ENCODE data around the gene IGF1R. TPM values are rescaled to one million over a fixed set of nuclear protein-coding genes. Genes with fewer than 3 reads are reported as not detected.
A peak's percentile ranks its signal among the peaks of the same experiment; 100 is the strongest.

Gene IGF1R
- total RNA-seq, 1 experiment from 2014 or later = 30.9 TPM

DNA sequence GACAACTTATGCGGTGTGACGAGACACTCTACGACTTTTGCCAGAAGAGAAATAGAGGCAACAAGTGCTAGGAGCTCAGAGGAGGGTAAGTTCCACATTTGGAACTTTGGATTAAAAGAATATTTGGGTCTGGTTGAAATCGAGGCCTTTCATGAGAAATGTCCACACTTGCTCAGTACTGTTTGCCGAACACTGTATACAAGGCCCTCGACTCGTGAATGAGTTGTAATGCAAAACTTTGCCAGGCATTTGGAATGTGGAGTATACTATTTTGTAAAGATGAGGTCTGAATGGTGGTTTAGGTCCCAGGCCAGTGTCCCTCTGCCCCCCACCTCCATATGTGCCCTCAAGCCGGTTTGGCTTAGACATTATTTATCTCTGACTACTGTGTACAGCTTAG, 73.9 kb downstream of the IGF1R start:
- no peak for DNase-seq (ENCODE audit: extremely low read depth, low read depth)

DNA sequence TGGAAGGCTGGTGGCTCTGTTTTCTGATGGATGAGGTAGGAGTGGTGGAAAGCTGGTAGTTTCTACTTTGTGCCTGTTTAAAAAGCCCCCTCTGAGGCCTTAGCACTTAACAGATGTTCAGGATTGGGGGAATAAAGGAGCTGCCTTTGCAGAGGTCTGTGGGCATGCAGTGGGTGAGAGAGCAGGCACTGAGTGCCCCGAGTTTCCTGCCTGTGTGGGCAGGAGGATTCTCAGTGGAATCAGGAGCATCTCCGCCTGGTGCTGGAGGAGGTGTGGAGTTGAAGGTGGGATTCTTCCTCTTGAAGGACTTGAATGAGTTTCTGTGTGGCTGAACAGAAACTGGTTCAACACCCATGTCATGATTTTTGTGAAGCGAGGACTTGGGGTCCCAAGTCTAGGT, 74.3 kb downstream of the IGF1R start:
- no peak for DNase-seq (ENCODE audit: extremely low read depth, low read depth)

DNA sequence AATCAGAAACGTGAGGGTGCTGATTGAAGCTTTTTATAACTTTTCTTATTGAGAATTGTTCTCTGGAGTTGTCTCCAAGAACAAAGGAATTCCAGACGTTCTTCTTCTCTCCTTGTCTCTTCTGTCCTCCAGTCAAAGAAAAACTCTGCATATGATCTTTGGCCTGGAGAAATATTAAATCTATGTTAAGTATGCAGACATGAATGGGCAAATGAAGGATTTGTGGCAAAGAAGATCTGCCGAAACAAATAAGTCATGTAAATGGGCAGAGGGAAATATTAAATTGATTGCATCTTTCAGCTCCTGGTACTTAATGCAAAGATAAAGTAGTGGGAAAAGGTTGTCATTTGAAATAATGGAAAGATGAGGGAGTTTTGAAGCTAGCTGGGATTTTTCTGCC, 74.9 kb downstream of the IGF1R start:
- no peak for DNase-seq (ENCODE audit: extremely low read depth, low read depth)

DNA sequence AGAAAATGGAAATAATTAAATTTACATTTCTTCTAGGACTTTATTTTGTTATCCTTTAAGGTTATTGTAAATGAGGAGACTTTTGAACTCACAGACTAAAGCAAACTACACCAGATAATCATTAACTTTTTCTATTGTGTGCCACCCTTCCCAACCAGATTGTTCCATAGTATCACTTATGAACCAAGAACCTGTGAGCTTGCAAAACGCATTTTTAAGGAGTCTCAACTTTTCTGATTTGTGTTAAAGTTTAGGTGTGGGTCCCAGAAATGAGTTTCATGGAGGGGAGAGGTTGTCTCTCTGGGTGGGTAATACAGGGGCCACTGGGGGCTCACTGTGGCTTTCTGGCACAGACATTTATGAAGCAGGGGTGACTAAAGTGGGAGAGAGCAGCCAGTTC, 75.7 kb downstream of the IGF1R start:
- DNase-seq (ENCODE audit: extremely low read depth, low read depth) = no peak

DNA sequence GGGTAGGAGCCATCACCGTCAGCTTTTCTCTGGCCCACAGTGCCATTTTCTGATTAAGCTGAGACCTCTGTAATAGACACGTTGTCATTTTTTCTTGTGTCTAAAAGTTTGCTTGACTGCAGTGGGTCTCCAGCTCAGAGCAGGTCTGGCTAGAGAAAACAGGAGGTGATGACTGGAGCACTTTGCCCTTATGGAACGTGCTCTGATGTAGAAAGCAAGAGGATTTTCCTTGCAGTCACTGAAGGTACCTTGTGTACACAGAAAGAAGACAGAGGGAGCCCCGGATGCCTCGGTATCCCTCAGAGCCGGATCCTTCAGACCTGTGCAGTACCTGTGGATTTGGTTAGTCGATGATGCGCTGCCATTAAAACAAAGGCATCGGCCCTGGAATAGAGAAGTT, 76.2 kb downstream of the IGF1R start:
- DNase-seq (ENCODE audit: extremely low read depth, low read depth) = no peak

DNA sequence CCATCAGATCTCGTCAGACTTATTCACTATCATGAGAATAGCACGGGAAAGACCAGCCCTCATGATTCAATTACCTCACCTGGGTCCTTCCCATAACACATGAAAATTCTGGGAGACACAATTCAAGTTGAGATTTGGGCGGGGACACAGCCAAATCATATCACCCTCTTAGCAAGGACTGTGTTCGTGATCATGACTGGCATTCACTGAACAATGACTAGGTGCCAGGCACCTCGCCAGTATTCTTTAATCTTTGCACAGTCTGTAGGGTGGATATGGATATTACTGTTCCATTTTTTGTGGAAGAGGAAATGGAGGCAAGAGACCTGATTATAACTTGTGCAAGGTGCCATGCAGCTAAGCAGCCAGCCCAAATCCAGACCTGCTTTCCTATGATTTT, 77.5 kb downstream of the IGF1R start:
- DNase-seq (ENCODE audit: extremely low read depth, low read depth) = no peak

DNA sequence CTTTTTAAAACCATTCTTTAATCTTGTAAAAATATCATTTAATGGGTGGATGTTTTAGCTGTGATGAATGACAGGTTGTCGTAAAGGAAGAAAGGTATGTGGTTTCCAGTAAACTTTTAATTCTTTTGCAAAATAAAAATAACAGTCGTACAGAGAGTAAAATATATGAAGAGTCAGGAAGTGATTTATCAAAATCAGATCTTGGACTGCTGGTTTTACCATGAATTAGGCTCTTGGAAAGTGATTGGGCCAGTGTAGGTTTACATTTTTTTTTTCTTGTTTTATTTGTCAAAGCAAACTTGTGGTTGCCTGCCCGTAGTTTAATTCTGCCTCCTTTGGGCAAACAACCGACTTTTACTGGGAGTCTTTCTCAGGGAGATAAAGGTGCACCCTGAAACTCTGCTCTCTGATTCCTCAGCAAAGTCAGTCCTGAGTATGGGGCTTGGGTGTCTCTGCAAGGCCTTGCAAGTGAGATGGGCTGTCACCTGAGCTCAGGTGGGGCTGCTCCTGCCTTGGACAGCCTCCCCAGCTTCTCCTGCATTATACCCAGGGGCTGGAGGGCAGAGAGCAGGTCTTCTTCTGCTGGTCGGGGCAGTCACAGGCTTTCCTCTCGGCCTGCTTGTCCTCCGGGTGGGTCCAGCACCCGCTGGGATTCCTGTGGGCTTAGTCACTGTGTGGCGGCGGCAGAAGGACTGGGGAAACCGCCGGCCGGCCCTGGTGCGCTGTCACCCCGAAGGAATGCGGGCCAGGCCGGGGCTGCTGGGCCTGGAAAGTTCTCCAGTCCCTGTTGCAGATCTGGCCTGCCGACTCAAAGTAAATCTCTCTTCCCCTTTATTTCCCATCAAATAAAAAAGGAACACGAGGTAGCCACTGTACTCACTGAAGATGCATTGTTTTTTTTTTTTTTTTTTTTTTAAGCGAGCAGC, 79.0 kb downstream of the IGF1R start:
- peak; percentile 80 for DNase-seq (ENCODE audit: extremely low read depth, low read depth)

DNA sequence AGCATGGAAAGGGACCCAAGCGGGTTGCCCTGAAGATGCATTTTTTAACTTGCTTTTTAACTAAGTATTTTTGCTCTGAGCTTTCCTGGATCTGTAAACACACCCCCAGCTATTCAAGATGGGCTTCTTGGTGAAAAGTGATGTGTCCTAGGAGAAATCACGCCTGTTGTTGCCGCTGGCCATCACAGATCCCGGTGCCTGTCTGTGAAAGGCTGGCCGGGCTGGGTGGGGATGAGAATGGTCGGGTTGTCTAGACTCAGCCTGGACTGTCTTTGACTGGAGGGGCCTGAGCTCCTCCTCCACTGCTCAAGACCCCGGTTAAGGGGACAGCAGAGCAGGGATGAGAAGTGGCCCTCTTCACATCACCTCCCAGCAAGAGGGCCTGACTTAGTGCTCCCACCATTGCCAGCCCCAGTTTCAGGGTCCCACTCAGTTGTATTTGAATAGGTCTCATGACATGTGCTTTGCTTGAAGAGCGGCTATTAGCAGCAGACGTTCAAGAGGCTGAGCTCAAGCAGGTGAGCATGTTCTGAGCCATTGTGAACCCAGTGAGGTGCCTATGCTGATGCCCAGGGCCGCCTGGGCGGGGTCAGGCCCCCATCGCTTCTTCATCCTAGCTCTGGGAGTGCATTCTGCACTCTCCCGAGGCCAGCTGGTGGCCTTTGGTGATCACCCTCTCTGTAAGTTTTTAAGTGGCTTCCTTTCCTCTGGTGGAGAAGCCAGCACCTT, 79.9 kb downstream of the IGF1R start:
- DNase-seq (ENCODE audit: extremely low read depth, low read depth) = no peak

DNA sequence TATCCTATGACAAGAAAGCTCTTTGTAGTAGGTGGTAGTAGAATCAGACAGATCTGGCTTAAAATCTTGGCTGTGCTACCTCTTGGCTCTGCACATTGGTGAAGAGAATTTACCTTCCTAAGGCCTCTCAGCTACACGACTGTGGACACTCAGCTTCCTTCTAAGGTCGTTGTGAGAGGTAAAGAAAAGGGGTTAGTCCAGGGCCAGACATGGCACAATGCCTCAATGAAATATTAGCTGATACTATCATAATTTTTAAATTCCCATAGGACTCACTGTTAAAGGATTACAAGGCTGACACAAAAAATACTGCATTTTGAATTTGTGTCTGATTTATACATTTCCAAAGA, 80.4 kb downstream of the IGF1R start:
- DNase-seq (ENCODE audit: extremely low read depth, low read depth) = no peak

DNA sequence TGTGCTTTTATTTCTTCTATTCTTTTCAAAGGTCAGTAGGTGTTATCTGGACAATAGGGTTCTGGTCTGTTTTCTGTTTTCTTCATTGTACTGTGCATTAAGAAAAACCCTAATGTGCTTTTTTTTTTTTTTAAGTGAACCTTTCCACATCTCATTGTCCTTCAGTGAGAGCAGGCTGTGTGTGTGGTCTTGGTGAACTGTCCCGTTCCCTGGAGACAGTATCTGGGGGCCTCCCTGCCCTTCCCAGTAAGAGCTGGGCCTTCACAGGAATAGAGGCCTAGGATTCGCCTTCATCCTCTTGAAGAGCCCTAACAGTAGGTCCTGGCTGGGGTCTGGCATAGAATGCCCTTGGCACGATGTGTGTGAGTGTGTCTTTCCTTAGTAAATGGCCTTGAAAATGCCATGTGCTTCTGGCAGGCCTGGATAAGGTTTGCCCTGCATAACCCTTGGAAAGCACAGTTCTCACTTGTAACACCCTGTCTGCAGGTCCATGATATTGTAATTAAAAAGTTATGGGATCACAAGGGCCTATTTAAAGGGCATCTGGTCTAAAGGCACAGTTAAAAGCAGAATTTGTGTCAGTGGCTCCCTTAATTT, 81.2 kb downstream of the IGF1R start:
- no peak for DNase-seq (ENCODE audit: extremely low read depth, low read depth)

DNA sequence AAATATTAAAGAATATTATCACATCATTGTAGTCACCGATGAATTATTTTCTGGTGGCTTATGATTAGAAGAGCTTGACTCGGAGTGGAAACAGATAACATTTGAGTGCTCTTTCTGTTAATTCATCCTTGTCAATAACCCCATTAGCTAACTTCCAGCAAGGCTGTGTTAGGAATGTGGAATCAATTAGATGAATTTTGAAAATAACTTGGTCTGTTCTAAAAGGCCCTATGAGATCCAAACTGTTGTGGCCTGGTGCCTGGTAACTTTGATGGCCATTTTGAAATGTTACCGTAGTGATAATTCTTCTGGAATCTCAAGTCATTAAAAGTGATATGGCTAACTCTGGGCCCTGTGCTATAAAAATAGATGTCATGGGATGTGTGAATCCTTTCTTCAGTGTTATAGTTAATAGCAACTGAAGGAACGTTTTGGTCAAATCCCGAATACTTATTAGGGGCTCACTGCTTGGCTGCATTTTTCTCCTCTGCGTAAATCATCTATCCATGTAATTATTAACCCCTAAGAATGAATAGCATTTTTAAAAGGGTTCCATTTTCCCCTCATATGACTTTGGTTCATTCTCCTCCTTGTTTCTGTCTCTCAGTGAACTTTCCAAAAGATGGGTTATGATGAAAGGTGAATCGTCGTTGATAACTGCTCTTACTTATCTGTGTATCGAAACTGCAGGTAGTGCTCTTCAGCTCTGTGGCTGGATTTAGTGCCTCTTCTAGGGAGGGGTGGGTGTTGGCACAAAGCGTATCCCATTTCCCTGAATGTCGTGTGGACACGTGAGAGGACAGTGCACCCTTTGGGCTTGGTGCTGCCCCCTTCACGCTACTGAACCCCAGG, 82.7 kb downstream of the IGF1R start:
- no peak for DNase-seq (ENCODE audit: extremely low read depth, low read depth)

DNA sequence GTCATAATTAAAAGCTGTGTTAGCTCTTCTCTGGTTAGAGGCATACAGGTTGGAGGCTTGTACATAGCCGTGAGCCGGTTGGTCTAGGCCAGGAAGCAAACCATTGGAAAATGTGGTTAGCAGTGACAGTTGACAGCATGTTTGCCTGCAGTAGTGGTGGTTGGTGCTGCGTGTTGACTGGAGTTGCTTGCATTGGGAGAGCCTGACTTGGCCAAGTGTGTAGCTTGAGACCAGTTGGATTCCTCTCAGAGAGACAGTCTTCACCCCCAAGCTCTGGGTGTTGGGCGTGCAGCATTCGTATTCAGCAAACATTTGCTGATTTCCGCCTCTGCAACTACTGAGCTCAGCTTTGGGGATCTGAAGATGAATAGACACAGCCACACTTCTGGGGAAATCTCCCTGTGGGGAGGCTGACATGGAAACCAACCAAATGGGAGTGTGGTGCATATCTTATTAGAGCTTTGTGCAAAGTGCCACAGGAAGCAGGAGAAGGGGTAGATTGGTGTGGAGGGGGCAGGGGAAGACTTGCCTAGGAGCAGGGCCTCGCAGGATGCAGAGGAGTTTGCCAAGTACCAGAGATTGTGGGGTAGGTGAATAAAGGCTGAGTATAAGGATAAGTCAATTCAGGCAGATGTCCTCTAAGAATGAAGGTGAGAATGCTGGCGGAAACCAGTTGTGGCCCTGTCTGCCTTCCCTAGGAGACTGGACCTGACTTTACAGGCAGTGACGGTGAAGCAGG, 83.5 kb downstream of the IGF1R start:
- no peak for DNase-seq (ENCODE audit: extremely low read depth, low read depth)

DNA sequence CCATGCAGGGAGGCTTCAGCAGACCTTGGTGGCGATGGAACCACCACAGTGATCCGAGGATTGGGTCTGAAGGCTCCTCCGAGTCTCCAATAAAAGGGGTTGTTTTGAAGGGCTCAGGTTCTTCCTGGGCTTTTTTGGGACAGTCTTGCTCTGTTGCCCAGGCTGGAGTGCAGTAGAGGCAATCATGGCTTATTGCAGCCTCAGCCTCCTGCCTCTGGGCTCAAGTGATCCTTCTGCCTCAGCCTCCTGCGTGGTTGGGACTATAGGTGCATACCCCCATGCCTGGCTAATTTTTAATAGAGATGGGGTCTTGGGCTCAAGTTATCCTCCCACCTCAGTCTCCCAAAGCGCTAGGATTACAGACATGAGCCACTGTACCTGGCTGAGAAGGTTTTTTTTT, 84.8 kb downstream of the IGF1R start:
- no peak for DNase-seq (ENCODE audit: extremely low read depth, low read depth)

DNA sequence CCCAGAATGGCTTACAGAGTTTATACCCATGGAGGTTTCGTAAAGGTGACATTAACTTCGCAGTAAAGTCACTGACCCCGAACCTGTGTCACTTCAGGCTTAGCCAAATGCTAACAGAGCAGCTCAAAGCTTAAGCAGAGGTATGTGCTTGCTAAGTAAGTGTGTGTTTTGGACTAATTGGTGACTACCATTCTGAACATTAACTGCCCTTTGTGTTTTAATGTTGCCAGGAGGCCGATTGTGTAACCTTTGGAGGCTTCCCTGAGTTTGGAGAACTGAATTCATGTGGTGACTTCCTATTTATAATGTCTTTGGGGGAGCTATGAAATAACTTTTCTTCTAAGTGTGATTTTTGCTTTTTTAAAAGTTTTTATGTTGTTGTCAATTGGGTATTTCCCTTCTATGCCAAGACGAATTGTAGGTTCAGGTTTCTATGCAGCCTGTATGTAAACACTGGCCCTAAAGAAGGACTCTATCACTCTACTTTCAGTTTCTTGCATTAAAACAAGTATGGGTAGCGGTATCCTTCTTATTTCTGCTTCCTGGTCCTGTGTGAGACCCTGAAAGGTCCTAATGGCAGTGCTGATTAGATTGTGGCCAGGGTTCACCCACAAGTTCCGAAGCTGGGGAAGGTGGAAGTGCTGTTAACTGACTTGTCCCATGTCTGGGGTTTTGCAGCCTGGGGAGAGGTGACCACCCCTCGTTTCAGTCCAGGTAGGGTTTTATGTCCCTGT, 86.3 kb downstream of the IGF1R start:
- no peak for DNase-seq (ENCODE audit: extremely low read depth, low read depth)

DNA sequence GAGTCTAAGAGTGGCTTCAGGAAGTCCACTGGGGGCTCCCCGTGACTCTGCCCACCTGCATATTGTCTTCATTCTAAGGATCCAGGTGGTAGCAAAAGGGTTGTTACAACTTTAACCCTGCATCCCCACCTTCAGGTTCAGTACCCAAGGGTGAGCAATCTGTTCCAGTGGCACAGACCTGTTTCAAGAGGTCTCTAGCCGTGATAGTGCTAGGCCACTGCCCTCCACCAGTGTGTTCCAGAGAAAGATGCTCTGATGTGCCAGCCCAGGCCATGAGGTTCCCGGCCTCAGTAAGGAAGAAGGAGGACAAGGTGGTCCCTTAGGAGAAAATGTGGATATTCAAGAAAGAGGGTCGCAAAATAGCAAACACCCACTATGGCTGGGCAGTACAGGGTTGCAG, 87.0 kb downstream of the IGF1R start:
- DNase-seq (ENCODE audit: extremely low read depth, low read depth) = no peak

DNA sequence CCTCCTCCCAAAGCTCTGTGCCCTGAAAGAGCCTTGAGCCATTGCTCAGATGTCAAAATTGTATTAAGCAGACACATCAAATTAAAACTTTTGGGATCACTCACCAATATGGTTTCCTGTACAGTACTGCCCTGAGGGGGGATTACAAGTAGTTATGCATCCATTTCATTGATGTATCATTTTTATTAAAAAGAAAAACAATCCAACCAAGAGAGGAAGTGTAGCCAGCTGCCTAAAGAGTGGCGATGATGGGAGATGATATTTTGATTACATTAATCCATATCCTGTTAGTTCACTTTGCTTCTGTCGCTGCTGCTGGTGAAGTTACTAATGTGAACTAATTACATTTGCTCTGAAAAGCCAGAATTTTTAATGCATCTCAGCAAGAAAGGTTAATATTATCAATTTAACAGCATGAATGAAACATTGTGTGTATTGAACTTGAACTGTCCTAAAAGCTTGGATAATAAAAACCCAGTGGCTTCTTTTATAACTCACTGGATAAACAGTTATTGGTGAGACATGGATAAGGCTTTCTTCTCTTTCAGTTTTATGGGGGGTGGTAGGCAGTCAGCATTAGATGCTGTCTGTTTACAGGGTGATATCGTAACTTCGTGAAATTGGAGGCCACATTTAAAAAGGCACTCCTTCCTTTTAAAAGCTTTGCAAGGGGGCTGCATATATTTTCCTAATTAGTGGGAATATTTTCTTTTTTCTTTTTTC, 87.7 kb downstream of the IGF1R start:
- no peak for DNase-seq (ENCODE audit: extremely low read depth, low read depth)

DNA sequence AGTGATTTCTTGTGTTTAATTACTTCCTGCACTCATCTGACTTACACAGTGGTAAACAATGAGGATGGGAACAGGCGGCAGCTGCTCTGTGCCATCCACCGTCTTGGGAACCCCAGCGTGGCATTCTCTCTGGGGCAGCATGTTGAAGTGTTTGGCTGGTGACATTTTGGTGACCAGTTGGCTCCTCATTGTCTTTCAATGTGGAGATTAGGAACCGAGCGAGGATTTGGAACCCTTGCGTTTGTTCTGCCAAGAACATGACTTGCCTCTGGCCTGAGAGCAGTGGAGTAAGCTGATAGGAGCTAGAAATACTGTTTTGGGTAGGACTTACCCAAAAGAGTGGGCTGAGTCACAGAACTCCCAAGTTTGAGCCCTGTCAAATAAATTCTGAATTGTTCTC, 88.8 kb downstream of the IGF1R start:
- DNase-seq (ENCODE audit: extremely low read depth, low read depth) = no peak

DNA sequence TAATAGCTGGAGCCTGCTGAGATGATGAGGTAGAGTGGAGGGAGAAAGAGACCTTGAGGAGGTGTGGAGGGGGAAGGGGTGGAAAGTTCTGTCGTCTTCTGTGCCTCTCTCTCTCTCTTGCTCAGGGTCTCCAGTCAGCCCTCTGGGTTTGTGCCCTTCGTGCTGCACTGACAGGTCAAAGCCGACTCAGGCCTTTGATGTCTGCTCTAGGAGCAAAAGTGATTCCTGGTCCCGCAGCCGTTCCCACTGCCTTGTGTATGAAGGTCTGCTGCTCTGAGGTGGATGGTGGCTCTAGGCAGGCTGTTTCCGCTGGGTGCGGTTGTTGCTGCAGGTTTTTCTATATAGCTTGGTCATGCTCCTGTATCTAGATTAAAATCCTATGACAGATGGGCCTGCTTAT, 89.4 kb downstream of the IGF1R start:
- DNase-seq (ENCODE audit: extremely low read depth, low read depth) = no peak

Measured in NCI-H460 (cell line).